GM12873 (cell line): ENCODE measurements around the gene KIFC1.
A peak's percentile ranks its signal among the peaks of the same experiment; 100 is the strongest.

Experiments used
- TF ChIP-seq, protein P1 (sequence below): IDR thresholded peaks from 2 replicates; pipeline ENCODE4 v1.5.1; 2012; ENCODE audit warnings: low read depth, mild to moderate bottlenecking, moderate library complexity, low read length, control low read depth; ENCODE audit not compliant: insufficient read depth; ENCODE audit errors: missing control alignments

KIFC1 gene

DNA sequence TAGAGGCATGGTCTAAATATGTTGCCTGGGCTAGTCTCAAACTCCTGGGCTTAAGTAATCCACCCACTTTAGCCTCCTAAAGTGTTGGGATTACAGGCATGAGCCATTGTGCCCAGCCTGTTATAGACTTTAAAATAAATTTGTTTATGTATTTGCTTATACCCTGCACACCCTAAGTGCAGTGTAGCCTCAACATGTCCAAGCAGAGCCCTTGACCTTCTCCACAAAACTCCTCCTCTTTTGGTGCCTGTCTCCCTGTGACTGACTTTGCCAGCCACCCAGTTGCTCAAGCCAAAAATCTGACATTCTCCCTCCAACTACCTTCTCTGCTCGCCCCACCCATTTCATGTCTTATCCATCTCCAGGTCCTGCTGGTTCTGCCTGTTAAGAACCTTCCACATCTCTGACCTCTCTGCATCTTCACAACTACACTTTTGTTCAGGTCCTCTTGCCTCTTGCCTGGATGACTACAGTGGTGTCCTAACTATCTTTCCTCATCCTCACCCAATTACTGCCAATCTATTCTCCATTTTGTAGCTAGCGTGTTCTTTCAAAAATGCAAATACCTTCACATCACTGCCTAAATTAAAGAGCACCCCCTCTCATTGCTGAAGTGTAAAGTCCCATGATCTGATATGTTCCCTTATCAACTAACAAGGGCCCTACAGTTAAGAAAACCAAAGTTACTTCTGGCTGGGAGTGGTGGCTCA, 11.2 kb upstream of the KIFC1 start:
- TF ChIP-seq, protein P1, sequence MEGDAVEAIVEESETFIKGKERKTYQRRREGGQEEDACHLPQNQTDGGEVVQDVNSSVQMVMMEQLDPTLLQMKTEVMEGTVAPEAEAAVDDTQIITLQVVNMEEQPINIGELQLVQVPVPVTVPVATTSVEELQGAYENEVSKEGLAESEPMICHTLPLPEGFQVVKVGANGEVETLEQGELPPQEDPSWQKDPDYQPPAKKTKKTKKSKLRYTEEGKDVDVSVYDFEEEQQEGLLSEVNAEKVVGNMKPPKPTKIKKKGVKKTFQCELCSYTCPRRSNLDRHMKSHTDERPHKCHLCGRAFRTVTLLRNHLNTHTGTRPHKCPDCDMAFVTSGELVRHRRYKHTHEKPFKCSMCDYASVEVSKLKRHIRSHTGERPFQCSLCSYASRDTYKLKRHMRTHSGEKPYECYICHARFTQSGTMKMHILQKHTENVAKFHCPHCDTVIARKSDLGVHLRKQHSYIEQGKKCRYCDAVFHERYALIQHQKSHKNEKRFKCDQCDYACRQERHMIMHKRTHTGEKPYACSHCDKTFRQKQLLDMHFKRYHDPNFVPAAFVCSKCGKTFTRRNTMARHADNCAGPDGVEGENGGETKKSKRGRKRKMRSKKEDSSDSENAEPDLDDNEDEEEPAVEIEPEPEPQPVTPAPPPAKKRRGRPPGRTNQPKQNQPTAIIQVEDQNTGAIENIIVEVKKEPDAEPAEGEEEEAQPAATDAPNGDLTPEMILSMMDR, result no peak

DNA sequence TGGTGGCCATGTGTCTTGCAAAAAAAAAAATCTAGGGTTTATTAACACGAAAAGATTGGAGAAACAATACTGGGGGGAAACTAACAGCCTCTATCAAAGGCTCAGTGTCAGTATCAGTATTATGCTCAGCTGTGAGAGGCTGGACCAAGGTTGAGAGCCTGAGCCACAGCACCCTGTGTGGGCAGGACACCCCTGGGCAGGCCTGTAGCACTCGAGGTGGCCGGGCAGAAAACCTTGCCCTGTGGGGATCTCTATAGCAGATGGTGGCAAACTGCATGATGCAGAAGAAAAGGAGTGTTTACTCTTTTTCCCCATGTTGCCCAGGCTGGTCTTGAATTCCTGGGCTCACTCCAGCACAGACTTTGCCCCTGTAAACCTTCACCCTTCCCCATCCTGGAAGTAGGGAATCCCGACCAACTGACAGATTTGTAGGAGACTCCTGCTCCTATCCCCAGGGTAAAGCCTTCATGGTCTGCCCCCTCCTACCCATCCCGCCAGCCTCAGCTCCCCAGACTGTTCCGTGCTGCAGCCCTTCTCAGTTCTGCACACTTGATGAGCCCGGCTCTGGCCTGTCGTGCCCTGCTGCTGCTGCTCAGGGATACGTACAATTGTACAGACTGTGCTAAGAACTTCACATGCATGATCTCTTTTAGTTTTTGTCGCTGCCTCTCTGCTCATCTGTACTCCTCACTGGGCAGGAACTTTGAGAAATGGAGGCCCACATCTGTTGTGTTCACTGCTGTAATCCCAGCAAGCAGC, 8.0 kb upstream of the KIFC1 start:
- TF ChIP-seq, protein P1, result no peak

DNA sequence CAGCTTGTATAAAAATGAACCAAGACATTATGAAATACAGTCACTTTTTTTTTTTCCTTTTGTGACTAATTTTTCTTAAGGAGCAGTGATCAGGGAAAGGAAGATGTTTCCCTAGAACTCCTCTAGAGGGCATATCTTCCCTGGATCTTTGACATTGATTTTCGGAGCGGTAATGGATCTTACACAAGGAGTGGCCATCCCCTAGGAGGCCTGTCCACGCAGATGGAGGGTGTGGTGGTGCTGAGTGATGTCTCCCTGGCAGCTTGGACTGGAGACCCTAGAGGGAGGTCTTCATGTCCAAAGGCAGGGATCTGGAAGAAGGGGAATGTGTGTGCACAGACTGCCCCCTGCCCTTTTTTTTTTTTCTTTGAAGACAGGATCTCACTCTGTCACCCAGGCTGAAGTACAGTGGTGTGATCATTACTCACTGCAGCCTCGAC, 7.0 kb upstream of the KIFC1 start:
- TF ChIP-seq, protein P1, result peak; percentile 4

DNA sequence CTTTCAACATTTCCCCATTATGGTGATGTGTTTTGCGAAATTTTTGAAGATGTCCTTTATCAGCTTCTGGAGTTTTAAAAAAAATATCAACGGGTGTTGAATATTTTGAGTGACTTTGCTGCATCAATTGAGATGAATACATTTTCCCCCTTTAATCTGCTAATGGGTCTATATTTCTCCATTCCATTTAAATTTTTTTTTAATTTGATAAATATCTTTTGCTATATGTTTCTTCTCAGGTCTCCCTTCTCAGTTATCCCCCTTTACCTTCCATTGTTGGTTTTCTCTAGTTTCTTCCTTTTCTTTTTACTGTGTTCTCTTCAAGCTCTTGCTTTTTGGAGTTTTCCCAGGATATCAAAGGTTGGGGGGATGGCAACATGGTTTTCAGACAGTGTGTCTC, 1.4 kb upstream of the KIFC1 start:
- TF ChIP-seq, protein P1, result no peak

DNA sequence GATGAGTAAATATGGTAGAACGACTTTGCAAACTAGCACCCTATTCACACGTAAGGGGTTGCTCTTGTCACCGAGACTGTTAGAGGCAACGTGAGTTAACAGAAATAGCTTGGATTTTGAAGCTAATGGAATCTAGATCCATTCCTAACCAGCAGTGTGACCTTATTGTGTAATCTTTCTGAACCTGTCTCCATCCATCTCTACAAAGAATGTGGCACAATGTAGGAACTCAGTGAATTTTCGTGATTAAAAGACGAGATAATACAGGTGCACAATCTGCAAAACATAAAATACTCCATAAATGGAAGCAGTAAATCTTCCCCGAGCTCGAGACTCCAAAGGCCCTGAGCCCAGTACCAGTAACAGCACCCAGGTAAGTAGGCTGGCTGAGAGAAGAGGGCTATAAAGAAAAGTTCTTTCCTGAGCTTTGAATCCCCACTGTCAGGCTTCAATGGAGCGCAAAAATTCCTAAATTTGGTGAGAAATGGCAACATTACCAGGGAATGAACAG, 801 bp upstream of the KIFC1 start:
- TF ChIP-seq, protein P1, result no peak

DNA sequence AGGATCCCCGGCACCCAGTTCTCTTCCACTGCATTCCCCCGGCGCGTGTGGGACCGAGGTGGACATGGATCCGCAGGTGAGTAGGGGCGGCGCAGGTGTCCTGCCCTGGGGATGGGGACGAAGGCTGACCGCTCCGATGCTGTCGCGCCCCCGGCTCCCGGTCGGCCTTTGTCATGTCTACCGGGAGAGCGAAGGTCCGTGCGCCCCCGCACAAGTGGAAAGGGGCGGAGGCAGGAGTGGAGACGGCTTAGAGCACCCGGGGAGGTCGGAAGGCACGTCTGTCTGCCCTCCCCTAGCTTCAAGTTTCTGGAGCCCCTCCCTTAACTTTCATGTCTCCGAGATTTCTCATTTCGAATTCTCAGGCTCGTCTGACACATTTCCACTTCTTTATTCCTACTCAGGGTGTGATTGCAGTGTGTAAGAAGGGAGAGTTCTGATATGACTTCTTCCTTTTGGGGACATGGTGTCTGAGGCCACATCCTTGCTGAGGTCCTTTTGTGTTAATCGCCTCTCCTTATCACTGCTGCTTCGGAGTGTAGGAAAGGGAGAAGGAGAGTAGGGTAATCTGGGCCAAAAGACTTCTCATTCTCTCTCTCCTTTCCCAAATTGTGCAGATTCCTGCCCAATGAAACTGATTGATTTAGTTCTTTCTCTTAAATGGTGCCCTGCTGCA, 435 bp downstream of the KIFC1 start:
- TF ChIP-seq, protein P1, result no peak

DNA sequence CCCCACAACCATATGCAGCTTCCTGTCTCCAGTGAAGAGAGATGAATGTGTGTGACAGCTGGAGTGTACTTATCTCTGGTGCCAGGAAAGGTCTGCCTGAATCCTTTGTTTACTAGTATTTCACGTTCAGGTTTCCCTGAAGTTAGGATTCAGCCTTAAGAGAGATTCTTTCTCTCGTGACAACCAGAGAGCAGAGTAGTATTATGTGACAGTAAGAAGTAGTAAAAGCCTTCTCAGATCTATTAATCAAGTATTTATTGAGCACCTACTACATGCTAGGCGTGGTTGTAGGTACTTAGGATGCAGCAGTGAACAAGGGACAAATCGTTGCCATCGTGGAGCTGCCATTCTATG, 949 bp downstream of the KIFC1 start:
- TF ChIP-seq, protein P1, result no peak
